GM20431 (cell line): ENCODE measurements around the gene MYCBPAP.

ENCODE experiments used
- in situ Hi-C: fragments of 300-500 bp; cut with MseI, MboI; formaldehyde crosslinking; loops from one replicate; pipeline ENCODE4 v1.15.0; 2020; ENCODE audit warnings: low sequenced_read_pairs; ENCODE audit not compliant: unreplicated experiment

Gene MYCBPAP

GRCh38 chr17:50562242-50563091 is 54.2 kb downstream of the MYCBPAP start:
- in situ Hi-C loops = no loop called here

DNA sequence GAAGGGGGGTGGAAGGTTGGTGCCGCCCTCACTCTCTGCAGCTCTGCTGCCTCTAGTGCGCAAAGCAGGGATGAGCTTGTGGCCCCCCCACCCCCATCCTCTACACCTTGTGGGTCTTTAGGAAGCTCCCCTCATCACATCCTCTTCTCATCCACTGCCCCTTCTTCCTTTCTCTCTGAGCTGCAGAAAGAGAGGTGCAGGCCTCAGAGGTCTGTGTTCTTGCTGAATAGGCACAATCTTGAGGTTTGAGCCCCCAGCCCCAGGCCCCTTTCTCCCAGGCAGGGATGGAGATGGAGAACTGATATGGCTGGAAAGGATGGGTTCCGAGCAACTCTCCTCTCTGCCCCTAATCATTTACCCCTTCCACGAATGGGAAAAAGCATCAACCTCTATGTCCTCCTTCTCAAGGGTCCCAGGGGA is 54.9 kb downstream of the MYCBPAP start:
- in situ Hi-C loops = no loop called here

GRCh38 chr17:50564916-50565315 is 56.7 kb downstream of the MYCBPAP start:
- in situ Hi-C loops = no loop called here

GRCh38 chr17:50565402-50566350 is 57.4 kb downstream of the MYCBPAP start:
- in situ Hi-C loops = no loop called here

DNA sequence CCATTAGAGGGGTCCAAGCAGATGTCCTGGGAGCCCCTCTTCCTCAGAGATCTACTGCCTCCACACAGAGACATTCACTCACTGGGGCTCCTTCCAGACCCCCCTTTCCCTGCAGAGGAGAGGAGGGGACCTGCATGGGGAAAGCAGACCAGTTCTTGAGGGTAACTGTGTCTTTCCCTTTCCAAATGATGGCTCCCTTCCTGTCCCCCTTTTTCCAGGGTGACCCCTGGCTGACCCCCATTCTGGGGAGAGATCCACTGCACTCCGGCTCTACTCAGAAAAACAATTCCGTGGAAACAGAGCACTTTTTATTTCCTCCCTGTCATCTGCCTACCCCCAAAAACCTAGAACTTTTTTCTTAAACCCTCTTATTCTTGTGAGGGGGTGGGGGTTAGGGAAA is 58.6 kb downstream of the MYCBPAP start:
- in situ Hi-C loops = no loop called here

GRCh38 chr17:50568659-50569058 is 60.4 kb downstream of the MYCBPAP start:
- in situ Hi-C loops = no loop called here

GRCh38 chr17:50569592-50569991 is 61.4 kb downstream of the MYCBPAP start:
- in situ Hi-C loops = no loop called here

- in situ Hi-C loops = no loop called here
Observed at GRCh38 chr17:50570032-50570431, 61.8 kb downstream of the MYCBPAP start.

DNA sequence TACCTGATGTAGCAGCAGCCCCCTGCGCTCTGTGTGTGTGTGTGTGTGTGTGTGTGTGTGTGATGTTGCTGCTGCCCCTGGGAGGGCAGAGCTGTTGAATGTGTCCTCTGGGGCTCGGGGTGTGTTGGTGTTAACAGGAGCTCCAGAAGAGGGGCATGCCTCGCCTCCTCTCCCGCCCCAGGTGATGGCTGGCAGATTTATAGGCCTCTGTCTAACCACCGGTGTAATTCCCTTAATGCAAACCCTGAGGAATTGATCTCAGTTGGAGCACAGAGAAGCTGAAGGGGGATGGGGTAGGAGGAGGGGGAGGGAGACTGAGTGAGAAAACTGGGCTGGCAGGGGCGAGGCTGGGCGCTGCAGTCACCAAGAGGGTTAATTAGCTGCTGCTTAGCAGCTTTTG is 62.3 kb downstream of the MYCBPAP start:
- in situ Hi-C loops = no loop called here

GRCh38 chr17:50571681-50572080 is 63.4 kb downstream of the MYCBPAP start:
- in situ Hi-C loops = no loop called here

- in situ Hi-C loops = no loop called here
Observed at GRCh38 chr17:50572541-50572940, 64.3 kb downstream of the MYCBPAP start.

- in situ Hi-C loops = no loop called here
Observed at GRCh38 chr17:50573866-50574611, 65.8 kb downstream of the MYCBPAP start.

- in situ Hi-C loops = no loop called here
Observed at GRCh38 chr17:50575581-50576210, 67.5 kb downstream of the MYCBPAP start.

DNA sequence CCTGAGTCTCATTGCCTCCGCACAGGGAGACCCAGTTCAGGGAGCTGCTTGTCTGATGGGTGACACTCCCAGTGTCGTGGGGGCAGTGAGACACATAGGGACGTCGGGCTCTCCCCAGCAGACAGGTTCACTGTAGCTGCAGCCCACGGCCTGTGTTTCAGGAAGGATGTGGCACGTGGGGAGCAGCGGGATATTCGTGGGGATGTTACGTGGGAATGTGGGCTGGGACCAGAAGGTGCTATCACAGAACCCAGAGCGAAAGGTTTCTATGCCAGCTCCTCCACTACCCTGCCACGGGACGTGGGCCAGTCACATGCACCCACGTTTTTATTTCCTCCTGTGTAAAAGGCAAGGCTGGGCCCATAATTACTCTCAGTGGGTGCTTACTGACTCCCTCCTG is 68.6 kb downstream of the MYCBPAP start:
- in situ Hi-C loops = no loop called here

- in situ Hi-C loops = no loop called here
Observed at GRCh38 chr17:50577451-50577954, 69.3 kb downstream of the MYCBPAP start.

DNA sequence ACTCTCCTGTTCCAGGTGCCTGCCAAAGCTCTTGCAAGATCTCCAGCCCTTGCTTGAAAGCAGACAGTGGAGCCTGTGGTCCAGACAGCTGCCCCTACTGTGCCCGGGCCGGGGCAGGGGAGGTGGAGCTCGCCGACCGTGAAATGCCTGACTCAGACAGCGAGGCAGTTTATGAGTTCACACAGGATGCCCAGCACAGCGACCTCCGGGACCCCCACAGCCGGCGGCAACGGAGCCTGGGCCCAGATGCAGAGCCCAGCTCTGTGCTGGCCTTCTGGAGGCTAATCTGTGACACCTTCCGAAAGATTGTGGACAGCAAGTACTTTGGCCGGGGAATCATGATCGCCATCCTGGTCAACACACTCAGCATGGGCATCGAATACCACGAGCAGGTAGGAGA is 69.9 kb downstream of the MYCBPAP start:
- in situ Hi-C loops = no loop called here

DNA sequence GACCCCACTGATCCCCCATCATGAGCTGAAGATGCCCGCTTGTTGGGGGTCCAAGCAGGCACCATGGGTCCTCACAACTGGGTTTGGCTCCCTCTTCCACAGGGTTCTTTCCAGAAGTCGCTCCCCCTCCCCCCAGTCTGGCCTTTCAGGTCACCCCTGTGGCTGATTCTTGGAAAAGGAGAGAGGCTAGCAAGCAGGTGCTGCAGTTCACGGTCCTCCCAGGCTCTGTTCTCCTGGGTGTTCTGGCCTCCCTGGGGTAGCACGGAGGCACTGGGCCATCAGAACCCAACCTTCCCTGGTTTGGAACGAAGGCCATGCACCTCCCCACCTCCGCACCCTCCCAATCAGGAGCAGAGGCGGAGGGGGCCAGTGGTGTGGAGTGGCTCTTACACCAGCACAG is 71.2 kb downstream of the MYCBPAP start:
- in situ Hi-C loops = no loop called here

- in situ Hi-C loops = no loop called here
Observed at GRCh38 chr17:50580646-50581045, 72.4 kb downstream of the MYCBPAP start.
